ENCODE results near the gene BUD31. TPM values are rescaled to one million over a fixed set of nuclear protein-coding genes. Genes with fewer than 3 reads are reported as not detected.

BUD31 gene
- total and polyA plus RNA-seq, 4 donors: 18.5 to 55.9 (median 32.0) TPM

- TF ChIP-seq CTCF (IDR thresholded peaks at IDR 0.05; ENCODE audit: low read depth, low read length, missing input control): no peak
- TF ChIP-seq SP1 (IDR thresholded peaks at IDR 0.05): no peak
- no peak for TF ChIP-seq TAF1 (conservative IDR thresholded peaks at IDR 0.05)
- TF ChIP-seq ZBTB33 (IDR thresholded peaks at IDR 0.05): no peak
- TF ChIP-seq YY1 (IDR thresholded peaks at IDR 0.05): peak; percentile 59
- no peak for TF ChIP-seq HNF4G (IDR thresholded peaks at IDR 0.05)
- TF ChIP-seq GABPA (IDR thresholded peaks at IDR 0.05 in 1 of 2, conservative IDR thresholded peaks at IDR 0.05 in 1 of 2): peak in 1 of 2 donors; percentile 63
These were observed 13.0 kb upstream of the BUD31 start (continued) for GRCh38 chr7:99395616-99396327.

- H3K36me3 ChIP-seq (ENCODE audit: control insufficient read depth in 4 of 4, insufficient read depth in 3 of 4, low read depth in 1 of 4, low read length in 3 of 4): peaks cover 7 to 53% (median 23%) of the 10 kb centered on the region in 4 donors
- 89% methylated on average over 21 of the region's 21 CpGs for WGBS
- no peak for DNase-seq (ENCODE audit: low spot score)
These were observed 12.1 kb upstream of the BUD31 start for GRCh38 chr7:99396418-99397296.

More at GRCh38 chr7:99396418-99397296, 12.1 kb upstream of the BUD31 start:
- Histone ChIP-seq H3K27ac (ENCODE audit: low read depth in 1 of 2, low read length in 2 of 2) (no peak overlapping the region), H3K9ac (ENCODE audit: low read depth in 1 of 2, low read length in 2 of 2) (no peak overlapping the region), H3K4me3 (ENCODE audit: low read depth in 1 of 3, low read length in 3 of 3) (no peak overlapping the region), H3K27me3 (ENCODE audit: control insufficient read depth in 4 of 4, insufficient read depth in 4 of 4, low read length in 3 of 4) (no peaks in the 10 kb centered on the region), H3K9me3 (ENCODE audit: control insufficient read depth in 4 of 4, low read length in 3 of 4) (no peaks in the 10 kb centered on the region), H3K4me1 (ENCODE audit: control insufficient read depth in 4 of 4, insufficient read depth in 4 of 4, low read length in 3 of 4) (peaks cover 8 to 30% (median 19%) of the 10 kb centered on the region in 4 donors)
- no peak for TF ChIP-seq HNF4G (IDR thresholded peaks at IDR 0.05)
- no peak for TF ChIP-seq RXRA (IDR thresholded peaks at IDR 0.05)
- TF ChIP-seq NR2F2 (IDR thresholded peaks at IDR 0.05): no peak
- TF ChIP-seq SP1 (IDR thresholded peaks at IDR 0.05): no peak
- TF ChIP-seq REST (IDR thresholded peaks at IDR 0.05): no peak

Measured in liver (tissue), 9 donors.